ENCODE data around the gene ZNF470. TPM values are rescaled to one million over a fixed set of nuclear protein-coding genes. Genes with fewer than 3 reads are reported as not detected.

ZNF470 gene
- total RNA-seq (2012; rRNA removed), result 5.8 and 7.6 TPM in 2 replicates

DNA sequence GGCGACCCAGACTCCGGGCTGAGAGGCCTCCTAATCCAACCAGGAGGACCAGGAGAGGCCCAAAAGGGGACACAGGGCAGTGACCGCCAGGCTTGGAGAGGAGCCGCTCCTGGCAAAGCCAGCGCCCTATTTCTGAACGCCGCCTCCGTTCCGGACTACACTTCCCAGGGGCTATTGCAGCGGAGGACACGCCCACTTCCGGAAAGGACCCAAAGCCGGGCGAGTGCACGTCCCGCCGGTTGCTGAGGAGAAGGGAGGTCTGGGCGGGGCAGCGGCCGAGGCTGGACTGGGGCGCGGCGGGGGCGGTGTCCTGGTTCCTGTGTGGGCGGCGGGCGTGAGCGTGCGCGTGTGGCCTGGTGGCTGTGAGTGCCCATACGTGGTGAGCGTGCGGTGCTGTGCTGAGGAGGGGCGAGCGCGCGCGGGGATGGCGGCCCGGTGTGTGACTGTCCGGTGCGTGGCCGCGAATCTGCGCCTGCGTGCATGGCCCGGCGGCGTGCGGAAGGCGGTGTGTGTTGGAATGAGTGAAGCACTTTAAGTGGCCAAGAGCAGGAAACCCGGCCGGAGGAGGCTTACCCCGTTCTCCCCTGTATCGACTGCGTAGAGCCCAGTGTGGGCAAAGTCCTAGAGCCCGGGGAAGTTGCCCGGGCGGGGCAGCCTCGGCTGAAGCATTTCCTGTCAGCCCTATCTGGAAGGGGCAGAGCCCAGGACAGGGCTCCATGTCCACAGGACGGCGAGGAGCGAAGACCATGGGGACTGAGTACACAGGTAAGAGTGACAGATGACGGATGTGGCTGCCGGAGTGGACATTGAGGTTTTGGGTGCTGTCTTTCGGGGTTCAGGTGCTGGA, at the start of gene ZNF470:
Gene ZNF470 (plus strand): TSS at position 195 of the 847 bp plus-strand sequence. CDS start 2,844 bp downstream, outside the sequence.
- Histone ChIP-seq H3K4me3 (ENCODE audit: low read length) (peak within 1 kb of the TSS; percentile 83), H3K4me1 (ENCODE audit: control insufficient read depth, insufficient read depth, low read length) (peaks cover 7% of the 10 kb centered on the region), H3K9ac (ENCODE audit: low read depth, low read length) (peak within 1 kb of the TSS; percentile 86), H3K9me3 (replicated peaks; ENCODE audit: low read length) (peaks cover 50% of the 10 kb centered on the region), H3K4me2 (ENCODE audit: low read length) (peak within 1 kb of the TSS; percentile 95), H3K27me3 (ENCODE audit: control insufficient read depth, insufficient read depth, low read length) (no peaks in the 10 kb centered on the region), H3K36me3 (ENCODE audit: insufficient read depth, low read length) (peaks cover 40% of the 10 kb centered on the region)

DNA sequence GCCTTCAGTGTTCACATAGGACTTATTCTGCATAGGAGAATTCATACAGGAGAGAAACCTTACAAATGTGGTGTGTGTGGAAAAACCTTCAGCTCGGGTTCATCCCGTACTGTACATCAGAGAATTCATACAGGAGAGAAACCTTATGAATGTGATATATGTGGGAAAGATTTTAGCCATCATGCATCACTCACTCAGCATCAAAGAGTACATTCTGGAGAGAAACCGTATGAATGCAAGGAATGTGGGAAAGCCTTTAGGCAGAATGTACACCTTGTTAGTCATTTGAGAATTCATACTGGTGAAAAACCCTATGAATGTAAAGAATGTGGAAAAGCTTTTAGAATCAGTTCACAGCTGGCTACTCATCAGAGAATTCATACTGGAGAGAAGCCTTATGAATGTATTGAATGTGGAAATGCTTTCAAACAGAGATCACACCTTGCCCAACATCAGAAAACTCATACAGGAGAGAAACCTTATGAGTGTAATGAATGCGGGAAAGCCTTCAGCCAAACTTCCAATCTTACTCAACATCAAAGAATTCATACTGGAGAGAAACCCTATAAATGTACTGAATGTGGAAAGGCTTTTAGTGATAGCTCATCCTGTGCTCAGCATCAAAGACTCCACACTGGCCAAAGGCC, 41.9 kb upstream of the ZNF470 start:
- Histone ChIP-seq H3K27me3 (ENCODE audit: control insufficient read depth, insufficient read depth, low read length) (no peaks in the 10 kb centered on the region), H3K36me3 (ENCODE audit: insufficient read depth, low read length) (peaks cover 21% of the 10 kb centered on the region), H3K9ac (ENCODE audit: low read depth, low read length) (no peak overlapping the region), H3K4me2 (ENCODE audit: low read length) (no peak overlapping the region), H3K4me1 (ENCODE audit: control insufficient read depth, insufficient read depth, low read length) (no peaks in the 10 kb centered on the region), H3K4me3 (ENCODE audit: low read length) (peak overlapping the region; percentile 31), H3K9me3 (replicated peaks; ENCODE audit: low read length) (peaks cover 47% of the 10 kb centered on the region)

DNA sequence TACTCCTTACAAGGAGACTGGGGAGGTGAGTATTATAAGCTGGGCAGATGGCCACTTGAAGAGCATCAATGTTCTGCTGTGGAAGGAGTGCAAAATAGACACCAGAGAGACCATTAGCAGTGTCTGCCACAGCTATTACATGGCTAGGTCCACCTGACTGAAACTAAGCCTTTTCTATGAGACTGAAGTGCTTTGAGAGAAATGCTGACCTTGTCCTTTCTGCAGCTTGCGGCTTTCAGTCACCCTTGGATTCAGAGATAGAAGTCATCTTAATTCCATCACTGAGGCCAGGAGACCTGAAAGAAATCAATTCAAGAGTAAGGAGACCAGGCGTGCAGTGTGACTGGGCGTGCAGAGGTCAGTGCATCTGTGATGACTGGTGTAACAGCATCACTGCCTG, 29.8 kb upstream of the ZNF470 start:
- Histone ChIP-seq H3K4me1 (ENCODE audit: control insufficient read depth, insufficient read depth, low read length) (peaks cover 9% of the 10 kb centered on the region), H3K4me3 (ENCODE audit: low read length) (peak overlapping the region; percentile 100), H3K4me2 (ENCODE audit: low read length) (peak overlapping the region; percentile 89), H3K9me3 (replicated peaks; ENCODE audit: low read length) (peaks cover 32% of the 10 kb centered on the region), H3K36me3 (ENCODE audit: insufficient read depth, low read length) (peaks cover 11% of the 10 kb centered on the region), H3K27me3 (ENCODE audit: control insufficient read depth, insufficient read depth, low read length) (no peaks in the 10 kb centered on the region), H3K9ac (ENCODE audit: low read depth, low read length) (no peak overlapping the region)

DNA sequence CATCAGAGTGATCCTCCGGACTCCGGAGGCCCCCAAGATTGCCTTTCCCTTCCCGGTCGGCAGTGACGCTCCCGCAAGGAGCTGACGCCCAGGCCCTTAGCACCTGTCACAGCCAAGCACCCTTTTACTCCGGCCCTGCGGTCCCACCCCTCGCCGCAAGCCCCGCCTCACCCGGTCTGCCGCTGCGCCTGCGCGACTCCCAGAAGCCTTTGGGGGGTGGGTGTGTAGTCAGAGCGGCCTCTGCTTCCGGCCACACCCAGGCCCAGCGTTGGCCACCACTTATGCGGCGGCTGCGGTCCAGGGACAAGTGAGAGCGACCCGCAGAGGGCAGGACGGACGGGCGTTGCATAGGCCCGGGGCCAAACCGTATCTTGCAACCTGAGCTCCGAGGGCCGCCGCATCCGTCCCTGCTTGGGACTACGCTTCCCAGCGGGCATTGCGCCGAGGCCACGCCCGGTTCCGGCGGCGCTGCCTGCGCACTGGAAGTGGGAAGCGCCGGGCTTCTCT, 29.0 kb upstream of the ZNF470 start:
- H3K9ac ChIP-seq (ENCODE audit: low read depth, low read length), result peak overlapping the region; percentile 92
- H3K4me3 ChIP-seq (ENCODE audit: low read length), result peak overlapping the region; percentile 100
- H3K4me1 ChIP-seq (ENCODE audit: control insufficient read depth, insufficient read depth, low read length), result peaks cover 9% of the 10 kb centered on the region
- H3K4me2 ChIP-seq (ENCODE audit: low read length), result peak overlapping the region; percentile 89
- peaks cover 26% of the 10 kb centered on the region for H3K9me3 ChIP-seq (replicated peaks; ENCODE audit: low read length)
- H3K36me3 ChIP-seq (ENCODE audit: insufficient read depth, low read length), result peaks cover 11% of the 10 kb centered on the region
- H3K27me3 ChIP-seq (ENCODE audit: control insufficient read depth, insufficient read depth, low read length), result no peaks in the 10 kb centered on the region

DNA sequence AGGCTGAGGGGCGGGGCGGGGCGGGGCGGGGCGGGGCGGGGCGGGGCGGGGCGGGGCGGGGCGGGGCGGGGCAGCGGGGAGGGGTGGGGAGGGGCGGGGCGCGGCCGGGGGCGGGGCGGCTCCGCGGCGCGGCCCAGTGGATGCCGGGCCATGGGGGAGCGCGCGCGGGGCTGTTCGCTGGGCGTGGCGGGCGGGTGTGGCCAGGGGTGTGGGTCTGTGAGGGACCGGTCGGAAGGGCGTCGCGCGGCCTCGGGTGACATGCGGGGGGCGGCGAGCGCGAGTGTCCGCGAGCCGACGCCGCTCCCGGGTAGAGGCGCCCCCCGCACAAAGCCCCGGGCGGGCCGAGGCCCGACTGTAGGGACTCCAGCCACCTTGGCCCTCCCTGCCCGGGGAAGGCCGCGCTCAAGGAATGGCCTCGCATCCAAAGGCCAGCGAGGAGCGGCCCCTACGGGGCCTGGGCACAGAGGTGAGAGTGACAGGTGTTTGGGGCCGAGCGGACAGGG, 28.5 kb upstream of the ZNF470 start, which contains the start of gene ZFP28:
Gene ZFP28 (plus strand): TSS at position 188 of the 503 bp plus-strand sequence. CDS start 71 bp downstream, at position 259.
- H3K9me3 ChIP-seq (replicated peaks; ENCODE audit: low read length), result peaks cover 24% of the 10 kb centered on the region
- H3K9ac ChIP-seq (ENCODE audit: low read depth, low read length), result peak within 1 kb of the TSS; percentile 92
- peak within 1 kb of the TSS; percentile 97 for H3K4me2 ChIP-seq (ENCODE audit: low read length)
- peak within 1 kb of the TSS; percentile 100 for H3K4me3 ChIP-seq (ENCODE audit: low read length)
- peaks cover 16% of the 10 kb centered on the region for H3K36me3 ChIP-seq (ENCODE audit: insufficient read depth, low read length)
- H3K4me1 ChIP-seq (ENCODE audit: control insufficient read depth, insufficient read depth, low read length), result peaks cover 9% of the 10 kb centered on the region
- no peaks in the 10 kb centered on the region for H3K27me3 ChIP-seq (ENCODE audit: control insufficient read depth, insufficient read depth, low read length)

DNA sequence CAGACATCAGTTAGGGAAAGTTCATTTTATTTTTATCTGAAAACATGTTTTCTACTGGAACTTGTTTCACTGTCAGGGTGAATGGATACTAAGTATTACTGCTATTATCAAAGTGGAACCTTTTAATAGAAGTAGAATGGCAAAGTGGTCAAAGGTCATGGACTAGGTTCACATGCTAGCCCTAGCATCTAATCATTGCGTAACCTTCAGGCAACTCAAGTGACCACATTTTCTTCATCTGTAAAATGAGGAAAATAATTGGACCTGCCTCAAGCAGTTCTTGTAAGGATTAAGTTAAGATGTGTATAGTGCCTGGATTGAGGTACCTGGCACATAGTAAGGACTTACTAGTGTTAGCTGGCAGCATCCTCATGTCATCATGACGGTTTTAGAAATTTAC, 23.5 kb upstream of the ZNF470 start:
- Histone ChIP-seq H3K4me1 (ENCODE audit: control insufficient read depth, insufficient read depth, low read length) (peaks cover 4% of the 10 kb centered on the region), H3K4me3 (ENCODE audit: low read length) (no peak overlapping the region), H3K27me3 (ENCODE audit: control insufficient read depth, insufficient read depth, low read length) (no peaks in the 10 kb centered on the region), H3K36me3 (ENCODE audit: insufficient read depth, low read length) (peaks cover 55% of the 10 kb centered on the region), H3K9me3 (replicated peaks; ENCODE audit: low read length) (peaks cover 17% of the 10 kb centered on the region), H3K9ac (ENCODE audit: low read depth, low read length) (no peak overlapping the region), H3K4me2 (ENCODE audit: low read length) (no peak overlapping the region)

DNA sequence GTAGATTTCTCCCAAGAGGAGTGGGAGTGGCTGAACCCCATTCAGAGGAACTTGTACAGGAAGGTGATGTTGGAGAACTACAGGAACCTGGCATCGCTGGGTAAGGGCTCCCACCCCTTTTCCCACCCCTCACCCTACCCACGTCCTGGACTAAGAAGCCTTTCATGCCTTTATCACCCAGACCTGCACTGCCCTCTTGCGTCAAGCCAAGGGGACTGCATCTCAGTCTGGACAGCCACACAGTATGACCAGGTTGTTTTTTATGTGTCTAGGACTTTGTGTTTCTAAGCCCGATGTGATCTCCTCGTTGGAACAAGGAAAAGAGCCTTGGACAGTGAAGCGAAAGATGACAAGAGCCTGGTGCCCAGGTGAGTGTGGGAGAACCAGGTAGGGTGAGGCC, 19.7 kb upstream of the ZNF470 start:
- peaks cover 70% of the 10 kb centered on the region for H3K36me3 ChIP-seq (ENCODE audit: insufficient read depth, low read length)
- no peak overlapping the region for H3K4me3 ChIP-seq (ENCODE audit: low read length)
- H3K9me3 ChIP-seq (replicated peaks; ENCODE audit: low read length), result peaks cover 39% of the 10 kb centered on the region
- no peaks in the 10 kb centered on the region for H3K4me1 ChIP-seq (ENCODE audit: control insufficient read depth, insufficient read depth, low read length)
- no peak overlapping the region for H3K4me2 ChIP-seq (ENCODE audit: low read length)
- H3K27me3 ChIP-seq (ENCODE audit: control insufficient read depth, insufficient read depth, low read length), result no peaks in the 10 kb centered on the region
- no peak overlapping the region for H3K9ac ChIP-seq (ENCODE audit: low read depth, low read length)

DNA sequence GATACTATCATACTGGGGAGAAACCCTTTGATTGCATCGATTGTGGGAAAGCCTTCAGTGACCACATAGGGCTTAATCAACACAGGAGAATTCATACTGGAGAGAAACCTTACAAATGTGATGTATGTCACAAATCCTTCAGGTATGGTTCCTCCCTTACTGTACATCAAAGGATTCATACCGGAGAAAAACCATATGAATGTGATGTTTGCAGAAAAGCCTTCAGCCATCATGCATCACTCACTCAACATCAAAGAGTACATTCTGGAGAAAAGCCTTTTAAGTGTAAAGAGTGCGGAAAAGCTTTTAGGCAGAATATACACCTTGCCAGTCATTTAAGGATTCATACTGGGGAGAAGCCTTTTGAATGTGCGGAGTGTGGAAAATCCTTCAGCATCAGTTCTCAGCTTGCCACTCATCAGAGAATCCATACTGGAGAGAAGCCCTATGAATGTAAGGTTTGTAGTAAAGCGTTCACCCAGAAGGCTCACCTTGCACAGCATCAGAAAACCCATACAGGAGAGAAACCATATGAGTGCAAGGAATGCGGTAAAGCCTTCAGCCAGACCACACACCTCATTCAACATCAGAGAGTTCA, 12.9 kb upstream of the ZNF470 start:
- Histone ChIP-seq H3K4me1 (ENCODE audit: control insufficient read depth, insufficient read depth, low read length) (no peaks in the 10 kb centered on the region), H3K9ac (ENCODE audit: low read depth, low read length) (no peak overlapping the region), H3K4me2 (ENCODE audit: low read length) (no peak overlapping the region), H3K9me3 (replicated peaks; ENCODE audit: low read length) (peaks cover 65% of the 10 kb centered on the region), H3K27me3 (ENCODE audit: control insufficient read depth, insufficient read depth, low read length) (no peaks in the 10 kb centered on the region), H3K36me3 (ENCODE audit: insufficient read depth, low read length) (peaks cover 65% of the 10 kb centered on the region), H3K4me3 (ENCODE audit: low read length) (no peak overlapping the region)

DNA sequence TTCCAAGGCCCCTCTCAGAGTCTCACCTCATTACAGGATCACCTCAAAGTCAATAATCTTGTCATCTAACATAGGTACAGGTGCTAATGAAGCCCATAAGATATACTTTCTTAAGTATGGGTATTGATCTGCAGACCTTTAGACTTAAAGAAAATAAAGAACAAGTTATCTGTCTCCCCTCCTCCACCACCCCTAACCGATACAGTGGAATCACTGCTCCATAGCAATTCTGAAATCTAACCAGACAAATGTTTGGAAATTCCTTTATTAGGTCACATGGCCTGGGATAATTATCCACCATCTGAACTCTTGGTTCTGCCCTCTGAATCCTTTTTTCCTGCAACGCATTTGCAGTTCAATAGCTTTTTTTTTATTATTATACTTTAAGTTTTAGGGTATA, 4.5 kb upstream of the ZNF470 start:
- Histone ChIP-seq H3K27me3 (ENCODE audit: control insufficient read depth, insufficient read depth, low read length) (no peaks in the 10 kb centered on the region), H3K4me2 (ENCODE audit: low read length) (no peak overlapping the region), H3K36me3 (ENCODE audit: insufficient read depth, low read length) (peaks cover 9% of the 10 kb centered on the region), H3K9ac (ENCODE audit: low read depth, low read length) (no peak overlapping the region), H3K9me3 (replicated peaks; ENCODE audit: low read length) (peaks cover 33% of the 10 kb centered on the region), H3K4me1 (ENCODE audit: control insufficient read depth, insufficient read depth, low read length) (peaks cover 2% of the 10 kb centered on the region), H3K4me3 (ENCODE audit: low read length) (no peak overlapping the region)

DNA sequence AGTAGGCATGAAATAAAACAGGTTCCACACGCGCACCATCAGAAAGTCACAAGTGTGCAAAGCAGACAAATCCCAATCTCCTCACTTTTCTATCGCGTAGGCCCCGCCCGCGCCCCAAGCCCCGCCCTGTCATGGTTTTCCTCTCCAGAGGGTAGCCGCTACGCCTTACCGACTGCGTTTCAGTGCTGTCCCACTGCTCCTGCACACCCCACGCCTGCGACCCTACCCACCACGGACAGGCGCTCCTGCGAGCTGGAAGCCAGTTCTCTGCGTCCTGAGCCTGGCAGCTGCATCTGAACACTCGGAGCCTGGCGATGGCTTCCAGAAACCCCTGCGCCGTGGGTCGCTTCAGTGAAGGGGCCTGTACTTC, 379 bp upstream of the ZNF470 start:
- Histone ChIP-seq H3K27me3 (ENCODE audit: control insufficient read depth, insufficient read depth, low read length) (no peaks in the 10 kb centered on the region), H3K9me3 (replicated peaks; ENCODE audit: low read length) (peaks cover 56% of the 10 kb centered on the region), H3K9ac (ENCODE audit: low read depth, low read length) (peak overlapping the region; percentile 86), H3K4me3 (ENCODE audit: low read length) (peak overlapping the region; percentile 83), H3K4me1 (ENCODE audit: control insufficient read depth, insufficient read depth, low read length) (peaks cover 7% of the 10 kb centered on the region), H3K4me2 (ENCODE audit: low read length) (peak overlapping the region; percentile 95), H3K36me3 (ENCODE audit: insufficient read depth, low read length) (peaks cover 37% of the 10 kb centered on the region)

DNA sequence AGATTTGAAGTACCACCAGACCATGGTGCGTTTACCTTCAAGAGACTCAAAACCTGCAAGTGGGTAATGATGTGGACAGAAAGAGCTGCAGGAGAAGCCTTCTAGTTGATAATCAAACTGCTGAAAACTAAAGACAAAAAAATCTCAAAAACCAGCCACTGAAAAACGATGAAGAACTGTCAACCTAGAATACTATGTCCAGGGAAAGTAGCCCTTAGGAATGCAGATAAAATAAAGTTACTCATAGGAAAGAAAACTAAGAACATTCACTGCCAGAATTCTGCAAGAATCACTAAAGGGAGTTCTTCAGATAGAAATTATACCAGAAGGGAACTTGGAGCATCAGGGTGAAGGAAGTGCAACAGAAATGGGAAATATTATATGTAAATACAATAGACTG, 5.3 kb downstream of the ZNF470 start:
- Histone ChIP-seq H3K4me2 (ENCODE audit: low read length) (no peak overlapping the region), H3K36me3 (ENCODE audit: insufficient read depth, low read length) (peaks cover 84% of the 10 kb centered on the region), H3K4me3 (ENCODE audit: low read length) (no peak overlapping the region), H3K9me3 (replicated peaks; ENCODE audit: low read length) (peaks cover 67% of the 10 kb centered on the region), H3K9ac (ENCODE audit: low read depth, low read length) (no peak overlapping the region), H3K4me1 (ENCODE audit: control insufficient read depth, insufficient read depth, low read length) (peaks cover 7% of the 10 kb centered on the region), H3K27me3 (ENCODE audit: control insufficient read depth, insufficient read depth, low read length) (no peaks in the 10 kb centered on the region)
